GM23248 (cell line): Measurements from ENCODE around the gene UCN. TPM values are rescaled to one million over a fixed set of nuclear protein-coding genes. Genes with fewer than 3 reads are reported as not detected.
"Not testable (repeated sequence)": the region's sequence is repeated elsewhere in the genome, so short reads cannot be mapped to it uniquely, and the experiment has no call there.

Experiments
- DNase-seq: peaks from one replicate; pipeline ENCODE4 v3.0.0-alpha.2; 2015
- H2AFZ ChIP-seq: fragments of 200-600 bp; sonication (generic); 2 replicates; pipeline ENCODE4 v1.6.1; 2016; ENCODE audit warnings: antibody characterized with exemption
- H3F3A ChIP-seq: fragments of 200-600 bp; sonication (generic); 2 replicates; pipeline ENCODE4 v1.6.1; 2016; ENCODE audit warnings: mild to moderate bottlenecking, antibody characterized with exemption, mixed run types; ENCODE audit not compliant: insufficient read depth
- H3K27ac ChIP-seq: fragments of 200-600 bp; sonication (generic); 2 replicates; pipeline ENCODE4 v1.5.1; 2016; ENCODE audit warnings: mild to moderate bottlenecking
- H3K27me3 ChIP-seq: fragments of 200-600 bp; sonication (generic); replicated peaks from 2 replicates; pipeline ENCODE4 v1.6.1; 2016; ENCODE audit warnings: mild to moderate bottlenecking; ENCODE audit not compliant: insufficient read depth
- H3K36me3 ChIP-seq: fragments of 200-600 bp; sonication (generic); 2 replicates; pipeline ENCODE4 v1.6.1; 2016; ENCODE audit warnings: low read depth, mild to moderate bottlenecking
- H3K4me1 ChIP-seq: fragments of 200-600 bp; sonication (generic); 2 replicates; pipeline ENCODE4 v1.6.1; 2016; ENCODE audit warnings: mild to moderate bottlenecking; ENCODE audit not compliant: insufficient read depth
- H3K4me2 ChIP-seq: fragments of 200-600 bp; sonication (generic); one replicate; pipeline ENCODE4 v1.6.1; 2016; ENCODE audit warnings: mild to moderate bottlenecking; ENCODE audit not compliant: unreplicated experiment
- H3K4me3 ChIP-seq: fragments of 200-600 bp; sonication (generic); 2 replicates; pipeline ENCODE4 v1.5.1; 2016; ENCODE audit warnings: mild to moderate bottlenecking
- H3K79me2 ChIP-seq: fragments of 200-600 bp; sonication (generic); 2 replicates; pipeline ENCODE4 v1.6.1; 2016; ENCODE audit warnings: mild to moderate bottlenecking; ENCODE audit not compliant: insufficient read depth
- H3K9ac ChIP-seq: fragments of 200-600 bp; sonication (generic); 2 replicates; pipeline ENCODE4 v1.6.1; 2016; ENCODE audit warnings: mild to moderate bottlenecking
- H3K9me2 ChIP-seq: fragments of 200-600 bp; sonication (generic); 2 replicates; pipeline ENCODE4 v1.6.1; 2016; ENCODE audit warnings: mixed run types, mild to moderate bottlenecking, moderate library complexity; ENCODE audit not compliant: insufficient read depth
- H3K9me3 ChIP-seq: fragments of 200-600 bp; sonication (generic); one replicate; pipeline ENCODE4 v1.6.1; 2017; ENCODE audit warnings: low read depth
- H4K20me1 ChIP-seq: fragments of 200-600 bp; sonication (generic); 2 replicates; pipeline ENCODE4 v1.6.0; 2016; ENCODE audit not compliant: insufficient read depth
- EZH2 ChIP-seq: fragments of 200-600 bp; sonication (generic); IDR thresholded peaks from 2 replicates; pipeline ENCODE4 v1.6.1; 2018; ENCODE audit warnings: antibody characterized with exemption, mild to moderate bottlenecking; ENCODE audit not compliant: insufficient read depth, poor library complexity, severe bottlenecking
- EZH2phosphoT487 ChIP-seq: fragments of 200-600 bp; sonication (generic); IDR thresholded peaks from 2 replicates; pipeline ENCODE4 v1.6.1; 2018; ENCODE audit warnings: antibody characterized with exemption, moderate library complexity, mild to moderate bottlenecking, low read depth; ENCODE audit not compliant: insufficient read depth
- WGBS, 2 experiments: methylation state at CpG; one replicate each; pipeline ENCODE4 v1.1.6; 2015 to 2017; ENCODE audit warnings: low lambda C conversion rate in 2 of 2, low coverage in 1 of 2; ENCODE audit errors: missing lambda C conversion rate in 2 of 2; 5-methylcytosine and 5-hydroxymethylcytosine counted together
- in situ Hi-C: fragments of 300-500 bp; cut with MboI; formaldehyde crosslinking; loops from 2 replicates; pipeline ENCODE4 v1.15.0; 2020
- polyA plus RNA-seq: library from polyadenylated mRNA; unstranded; fragments of >200 nt; fragmentation: Nextera tagmentation; extraction: Ambion mirVana; gene quantifications from 2 replicates; pipeline ENCODE4 v1.2.1, GENCODE V29; 2016
- total RNA-seq: library from RNA; depleted of rRNA; stranded (reverse); fragments of >200 nt; shearing (Covaris generic); gene quantifications from 2 replicates; pipeline ENCODE4 v1.2.3, GENCODE V29; 2014

Gene UCN
- total and polyA plus RNA-seq, 2 experiments from 2014 or later = 1.6 TPM; not detected in 1

GRCh38 chr2:27303093-27304025 lies 4.9 kb downstream of the UCN start:
- TF ChIP-seq EZH2 (no peak), EZH2phosphoT487 (no peak)
- in situ Hi-C loops = no loop called here
- H2AFZ ChIP-seq = peak overlapping the region; percentile 81
- H3K27ac ChIP-seq = no peak overlapping the region
- peak overlapping the region; percentile 69 for H3K4me2 ChIP-seq
- H3K36me3 ChIP-seq = no peaks in the 10 kb centered on the region
- peak overlapping the region; percentile 22 for H3K9ac ChIP-seq
- 0 out of 2 replicates have a peak, but pooled peaks cover 4% of the 10 kb centered on the region for H3K4me1 ChIP-seq
- no peaks in the 10 kb centered on the region for H3K9me2 ChIP-seq
- H3K79me2 ChIP-seq = no peaks in the 10 kb centered on the region
- no peaks in the 10 kb centered on the region for H4K20me1 ChIP-seq
- peaks cover 20% of the 10 kb centered on the region for H3K27me3 ChIP-seq
- H3F3A ChIP-seq = no peaks in the 10 kb centered on the region
- H3K9me3 ChIP-seq = no peaks in the 10 kb centered on the region
- peak overlapping the region; percentile 51 for H3K4me3 ChIP-seq
- DNase-seq = peak; percentile 88
- WGBS, 2 experiments = 12 to 15% methylated on average over 24 to 25 of the region's 25 CpGs

GRCh38 chr2:27300606-27301005 lies 7.6 kb downstream of the UCN start:
- in situ Hi-C loops, H3K9me2 ChIP-seq, H3K9ac ChIP-seq, H3K4me3 ChIP-seq, H3K27me3 ChIP-seq, H3K36me3 ChIP-seq, H3K79me2 ChIP-seq, H2AFZ ChIP-seq, H3K4me1 ChIP-seq, H3K4me2 ChIP-seq, H3K27ac ChIP-seq, H3K9me3 ChIP-seq, H3F3A ChIP-seq, H4K20me1 ChIP-seq, DNase-seq: not testable (repeated sequence)
- WGBS, 2 experiments = 51 to 59% methylated on average over 4 of the region's 4 CpGs

- Histone ChIP-seq H3K79me2 (no peaks in the 10 kb centered on the region), H3K27ac (no peak overlapping the region), H3K4me3 (no peak overlapping the region), H3K9me2 (no peaks in the 10 kb centered on the region), H3K9ac (no peak overlapping the region), H4K20me1 (no peaks in the 10 kb centered on the region), H2AFZ (no peak overlapping the region), H3K9me3 (no peaks in the 10 kb centered on the region), H3K4me1 (peaks cover 3% of the 10 kb centered on the region), H3K27me3 (0 out of 2 replicates have a peak, but pooled peaks cover 3% of the 10 kb centered on the region), H3K4me2 (no peak overlapping the region), H3K36me3 (no peaks in the 10 kb centered on the region), H3F3A (peaks cover 8% of the 10 kb centered on the region)
- 71 to 78% methylated on average over 16 to 18 of the region's 18 CpGs for WGBS, 2 experiments
- DNase-seq = no peak
- in situ Hi-C loops = no loop called here
- TF ChIP-seq EZH2phosphoT487 = no peak
- TF ChIP-seq EZH2 = no peak
Observed at GRCh38 chr2:27298391-27299080, 9.7 kb downstream of the UCN start.

GRCh38 chr2:27297195-27297594 lies 11.1 kb downstream of the UCN start:
- Histone ChIP-seq H3K27me3 (0 out of 2 replicates have a peak, but pooled peaks cover 3% of the 10 kb centered on the region), H3K9me2 (no peaks in the 10 kb centered on the region), H3K27ac (no peak overlapping the region), H3K36me3 (no peaks in the 10 kb centered on the region), H3K9me3 (no peaks in the 10 kb centered on the region), H3K4me1 (peaks cover 13% of the 10 kb centered on the region), H4K20me1 (no peaks in the 10 kb centered on the region), H3K4me2 (no peak overlapping the region), H3K4me3 (no peak overlapping the region), H3F3A (peaks cover 22% of the 10 kb centered on the region), H3K9ac (no peak overlapping the region), H2AFZ (no peak overlapping the region), H3K79me2 (no peaks in the 10 kb centered on the region)
- no peak for TF ChIP-seq EZH2phosphoT487
- no peak for TF ChIP-seq EZH2
- in situ Hi-C loops = no loop called here
- WGBS, 2 experiments = 52 to 54% methylated on average over 3 of the region's 3 CpGs
- no peak for DNase-seq
